Glutamatergic neuron (in vitro differentiated cells): ENCODE results near the gene FEZF2. TPM values are rescaled to one million over a fixed set of nuclear protein-coding genes. Genes with fewer than 3 reads are reported as not detected.

ENCODE experiments used
- DNase-seq: peaks from one replicate; pipeline ENCODE4 v3.0.0; 2022
- H3K27ac Mint-ChIP-seq: one replicate; pipeline ENCODE4 v1.8.0; 2020; ENCODE audit warnings: mild to moderate bottlenecking, mixed read lengths, inconsistent platforms; ENCODE audit not compliant: unreplicated experiment
- H3K27me3 Mint-ChIP-seq: one replicate; pipeline ENCODE4 v1.8.0; 2020; ENCODE audit warnings: mild to moderate bottlenecking, moderate library complexity, mixed read lengths, inconsistent platforms; ENCODE audit not compliant: unreplicated experiment
- H3K36me3 Mint-ChIP-seq: one replicate; pipeline ENCODE4 v1.8.0; 2020; ENCODE audit warnings: mild to moderate bottlenecking, mixed read lengths, inconsistent platforms; ENCODE audit not compliant: unreplicated experiment
- H3K4me1 Mint-ChIP-seq: one replicate; pipeline ENCODE4 v1.8.0; 2020; ENCODE audit warnings: mild to moderate bottlenecking, low read depth, mixed read lengths, inconsistent platforms; ENCODE audit not compliant: unreplicated experiment
- H3K4me3 Mint-ChIP-seq: one replicate; pipeline ENCODE4 v1.8.0; 2020; ENCODE audit warnings: mild to moderate bottlenecking, mixed read lengths, inconsistent platforms; ENCODE audit not compliant: unreplicated experiment
- H3K9me3 Mint-ChIP-seq: one replicate; pipeline ENCODE4 v1.8.0; 2020; ENCODE audit warnings: mild to moderate bottlenecking, moderate library complexity, mixed read lengths, inconsistent platforms; ENCODE audit not compliant: unreplicated experiment
- CTCF ChIP-seq: fragments of 200-600 bp; sonication (generic); IDR thresholded peaks from one replicate; pipeline ENCODE4 v1.5.0; 2021; ENCODE audit not compliant: partially characterized antibody, unreplicated experiment
- total RNA-seq: library from RNA; stranded (reverse); fragmentation: NEBNext Ultra II Directional; extraction: Animal tissue kit (Norgen Biotek cat#: 25700); gene quantifications from one replicate; pipeline ENCODE4 v1.2.1, GENCODE V29; 2021; ENCODE audit not compliant: unreplicated experiment

The FEZF2 gene
- total RNA-seq, 1 donor from 2014 or later = 0.49 TPM

- Mint-ChIP-seq H3K27me3 (peaks cover 37% of the 10 kb centered on the region), H3K4me1 (peaks cover 27% of the 10 kb centered on the region), H3K27ac (no peak overlapping the region), H3K9me3 (peaks cover 4% of the 10 kb centered on the region), H3K4me3 (peak overlapping the region; percentile 78), H3K36me3 (no peaks in the 10 kb centered on the region)
- no peak for DNase-seq
- no peak for TF ChIP-seq CTCF
These were observed 5.1 kb downstream of the FEZF2 start for GRCh38 chr3:62368290-62368704.

- Mint-ChIP-seq H3K4me1 (peaks cover 27% of the 10 kb centered on the region), H3K27ac (no peak overlapping the region), H3K4me3 (peak overlapping the region; percentile 78)
These were observed 5.6 kb downstream of the FEZF2 start for GRCh38 chr3:62367763-62368195.

DNA sequence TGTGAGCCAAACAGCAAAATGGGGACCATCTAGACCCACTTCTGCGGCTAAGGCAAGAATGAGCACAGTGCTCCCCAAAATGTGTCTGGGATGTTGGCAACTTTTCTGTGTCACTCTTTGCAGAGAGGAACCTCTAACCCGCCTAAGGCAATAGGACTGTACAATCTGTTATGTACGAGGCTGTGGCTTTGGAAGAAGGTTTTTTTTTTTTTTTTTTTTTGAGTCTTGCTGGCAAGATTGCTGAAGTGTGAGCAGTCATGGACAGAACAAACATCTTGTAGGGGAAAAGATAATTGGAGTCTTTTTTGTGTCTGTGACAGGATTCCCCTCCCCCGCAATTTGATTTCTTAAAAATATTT is 7.2 kb downstream of the FEZF2 start:
- Mint-ChIP-seq H3K27ac (no peak overlapping the region), H3K4me3 (no peak overlapping the region), H3K36me3 (no peaks in the 10 kb centered on the region), H3K9me3 (peaks cover 4% of the 10 kb centered on the region), H3K4me1 (peaks cover 24% of the 10 kb centered on the region), H3K27me3 (peaks cover 29% of the 10 kb centered on the region)
- DNase-seq = no peak
- TF ChIP-seq CTCF = no peak

More at GRCh38 chr3:62367763-62368195, 5.6 kb downstream of the FEZF2 start:
- Mint-ChIP-seq H3K9me3 (peaks cover 4% of the 10 kb centered on the region), H3K27me3 (peaks cover 35% of the 10 kb centered on the region), H3K36me3 (no peaks in the 10 kb centered on the region)
- no peak for DNase-seq
- TF ChIP-seq CTCF = no peak

- no peak for TF ChIP-seq CTCF
- H3K4me3 Mint-ChIP-seq = peak overlapping the region; percentile 20
- peaks cover 18% of the 10 kb centered on the region for H3K4me1 Mint-ChIP-seq
- no peak for DNase-seq
- peaks cover 24% of the 10 kb centered on the region for H3K27me3 Mint-ChIP-seq
- no peaks in the 10 kb centered on the region for H3K36me3 Mint-ChIP-seq
- H3K9me3 Mint-ChIP-seq = no peaks in the 10 kb centered on the region
- no peak overlapping the region for H3K27ac Mint-ChIP-seq
These were observed 7.8 kb downstream of the FEZF2 start for GRCh38 chr3:62365391-62366125.

DNA sequence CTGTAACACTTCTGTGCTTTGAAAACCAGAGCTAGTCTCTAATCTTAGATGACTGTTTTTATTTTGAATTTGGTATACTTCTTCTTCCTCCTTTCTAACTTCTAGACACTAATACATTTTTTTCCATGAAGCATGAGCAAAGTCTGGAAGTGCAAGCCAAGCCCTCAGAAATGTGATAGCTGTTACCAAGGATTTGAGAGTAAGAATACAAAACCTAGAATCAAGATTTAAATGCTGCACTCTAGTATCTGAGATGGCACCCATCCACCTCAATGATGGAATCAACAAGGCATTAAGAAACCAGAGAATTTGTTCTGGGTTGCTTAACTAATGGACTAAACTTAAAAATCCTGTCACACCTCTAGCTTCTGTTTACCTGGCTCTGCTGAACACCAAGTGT is 9.2 kb downstream of the FEZF2 start:
- H3K9me3 Mint-ChIP-seq = no peaks in the 10 kb centered on the region
- peaks cover 13% of the 10 kb centered on the region for H3K4me1 Mint-ChIP-seq
- no peaks in the 10 kb centered on the region for H3K36me3 Mint-ChIP-seq
- no peak overlapping the region for H3K4me3 Mint-ChIP-seq
- no peak for DNase-seq
- peaks cover 14% of the 10 kb centered on the region for H3K27me3 Mint-ChIP-seq
- H3K27ac Mint-ChIP-seq = no peak overlapping the region
- TF ChIP-seq CTCF = no peak
